Left hindlimb (tissue), 1 donor: Measurements from ENCODE around the gene DTNBP1.

Experiments
- DNase-seq: peaks from one replicate; pipeline ENCODE4 v3.0.0-alpha.2; 2018

The DTNBP1 gene

DNA sequence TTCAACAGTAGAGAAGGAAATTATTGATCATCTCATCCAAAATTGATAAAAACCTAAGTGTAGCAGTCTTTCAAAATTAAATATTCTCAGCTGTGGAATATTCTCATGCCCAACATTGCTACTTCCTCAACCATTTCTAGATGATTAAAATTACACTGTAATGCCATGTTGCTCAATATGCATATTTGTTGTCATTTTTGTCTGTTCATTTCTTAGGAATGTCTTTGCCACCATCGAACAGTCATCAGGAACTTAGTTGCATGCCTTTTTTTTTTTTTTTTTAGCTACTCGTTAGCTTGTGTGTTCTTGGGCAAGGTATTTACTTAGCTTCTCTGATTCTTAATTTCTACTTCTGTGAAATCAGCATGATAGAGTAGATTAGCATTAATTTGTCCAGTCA, 188.6 kb downstream of the DTNBP1 start:
- DNase-seq = no peak

DNA sequence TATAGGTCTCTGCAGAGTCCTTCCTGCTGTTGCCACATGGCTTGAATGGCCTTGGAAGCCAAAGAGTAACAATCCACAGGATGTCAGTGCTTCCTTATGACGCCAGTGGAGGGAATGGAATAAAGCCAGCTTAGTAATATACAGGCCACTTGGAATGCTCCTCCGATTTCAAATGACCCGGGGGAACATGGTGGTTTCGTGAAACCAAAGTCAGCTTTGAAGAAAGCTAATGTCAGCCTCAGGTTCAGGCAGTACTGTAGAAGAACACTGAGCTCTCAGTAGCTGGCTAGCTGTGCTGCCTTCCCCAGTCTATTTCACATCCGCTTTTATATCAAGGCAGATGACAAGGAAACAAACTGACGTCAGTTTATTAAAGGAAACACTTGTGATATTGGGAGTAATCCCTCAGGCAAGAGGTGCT, 189.1 kb downstream of the DTNBP1 start:
- DNase-seq = no peak

DNA sequence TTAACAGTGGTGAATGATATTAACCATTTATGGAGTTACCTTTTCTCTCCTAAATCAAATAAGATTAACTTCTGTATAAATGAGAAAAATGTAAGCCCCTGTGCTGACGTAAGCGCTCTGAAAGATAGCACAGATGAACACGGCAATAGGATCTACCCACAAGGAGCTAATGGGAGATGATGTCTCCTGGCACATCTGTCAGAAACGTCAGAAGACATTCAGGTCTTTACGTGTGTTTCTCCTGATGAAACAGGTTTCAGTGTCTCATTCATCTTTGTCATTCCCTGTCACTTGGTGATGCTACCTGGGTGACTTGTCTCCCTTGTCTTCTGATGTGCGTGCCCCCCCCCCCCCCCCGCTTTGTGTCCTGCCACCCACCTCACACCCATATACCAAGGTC, 189.7 kb downstream of the DTNBP1 start:
- DNase-seq = no peak
